AG09309 (cell line): Measurements from ENCODE around the gene MPZL2.

Source experiments
- DNase-seq: peaks from one replicate; pipeline ENCODE4 v3.0.0-alpha.2; 2010; ENCODE audit warnings: low read depth
- H3K4me3 ChIP-seq: 2 replicates; pipeline ENCODE4 v1.5.1; 2011; ENCODE audit warnings: mild to moderate bottlenecking, low read depth, low read length, moderate library complexity; ENCODE audit not compliant: control insufficient read depth
- TF ChIP-seq, protein P1 (sequence below): IDR thresholded peaks from 2 replicates; pipeline ENCODE4 v1.5.1; 2011; ENCODE audit warnings: mild to moderate bottlenecking, low read depth, low read length, inconsistent platforms; ENCODE audit not compliant: insufficient read depth, control insufficient read depth; ENCODE audit errors: missing control alignments

MPZL2 gene

DNA sequence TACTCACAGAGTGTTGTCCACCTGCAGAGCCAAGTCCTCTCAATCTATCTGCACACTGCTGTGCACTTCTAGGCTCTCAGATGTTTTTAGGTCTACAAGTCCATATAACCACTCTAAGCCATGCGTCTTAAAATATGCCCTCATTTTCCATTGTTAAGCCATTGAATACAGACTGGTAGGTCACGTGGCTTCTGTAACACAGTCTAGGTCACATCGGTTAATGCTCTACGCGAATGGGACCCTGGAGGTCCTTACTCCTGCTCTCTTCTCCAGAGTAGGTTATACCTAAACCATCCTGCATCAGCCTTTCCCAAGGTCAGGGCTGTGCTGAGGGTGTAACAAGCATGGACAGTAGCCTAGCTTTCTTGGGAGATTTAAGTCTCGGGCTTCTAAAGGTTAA is 40.1 kb downstream of the MPZL2 start:
- no peak for DNase-seq
- no peak overlapping the region for H3K4me3 ChIP-seq
- TF ChIP-seq, protein P1, sequence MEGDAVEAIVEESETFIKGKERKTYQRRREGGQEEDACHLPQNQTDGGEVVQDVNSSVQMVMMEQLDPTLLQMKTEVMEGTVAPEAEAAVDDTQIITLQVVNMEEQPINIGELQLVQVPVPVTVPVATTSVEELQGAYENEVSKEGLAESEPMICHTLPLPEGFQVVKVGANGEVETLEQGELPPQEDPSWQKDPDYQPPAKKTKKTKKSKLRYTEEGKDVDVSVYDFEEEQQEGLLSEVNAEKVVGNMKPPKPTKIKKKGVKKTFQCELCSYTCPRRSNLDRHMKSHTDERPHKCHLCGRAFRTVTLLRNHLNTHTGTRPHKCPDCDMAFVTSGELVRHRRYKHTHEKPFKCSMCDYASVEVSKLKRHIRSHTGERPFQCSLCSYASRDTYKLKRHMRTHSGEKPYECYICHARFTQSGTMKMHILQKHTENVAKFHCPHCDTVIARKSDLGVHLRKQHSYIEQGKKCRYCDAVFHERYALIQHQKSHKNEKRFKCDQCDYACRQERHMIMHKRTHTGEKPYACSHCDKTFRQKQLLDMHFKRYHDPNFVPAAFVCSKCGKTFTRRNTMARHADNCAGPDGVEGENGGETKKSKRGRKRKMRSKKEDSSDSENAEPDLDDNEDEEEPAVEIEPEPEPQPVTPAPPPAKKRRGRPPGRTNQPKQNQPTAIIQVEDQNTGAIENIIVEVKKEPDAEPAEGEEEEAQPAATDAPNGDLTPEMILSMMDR: no peak

DNA sequence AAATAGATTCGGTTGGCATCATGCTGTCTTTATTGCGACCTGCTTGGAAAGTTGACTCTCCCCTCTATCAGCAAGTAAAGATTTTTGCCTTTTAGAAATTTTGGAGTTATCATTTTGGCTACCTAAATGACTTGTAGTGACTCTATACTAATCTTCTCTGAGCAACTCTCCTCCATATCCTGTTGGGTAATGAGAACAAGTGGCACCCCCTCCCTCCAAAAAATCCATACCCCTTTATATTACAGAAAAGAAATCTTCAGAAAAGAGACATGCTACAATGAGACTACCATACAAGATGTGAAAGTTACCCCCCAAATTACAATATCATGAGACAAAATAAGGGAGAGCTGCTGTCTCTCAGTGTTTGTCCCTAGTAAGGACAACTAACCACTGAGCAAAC is 40.5 kb downstream of the MPZL2 start:
- H3K4me3 ChIP-seq: no peak overlapping the region
- no peak for DNase-seq
- TF ChIP-seq, protein P1: no peak

DNA sequence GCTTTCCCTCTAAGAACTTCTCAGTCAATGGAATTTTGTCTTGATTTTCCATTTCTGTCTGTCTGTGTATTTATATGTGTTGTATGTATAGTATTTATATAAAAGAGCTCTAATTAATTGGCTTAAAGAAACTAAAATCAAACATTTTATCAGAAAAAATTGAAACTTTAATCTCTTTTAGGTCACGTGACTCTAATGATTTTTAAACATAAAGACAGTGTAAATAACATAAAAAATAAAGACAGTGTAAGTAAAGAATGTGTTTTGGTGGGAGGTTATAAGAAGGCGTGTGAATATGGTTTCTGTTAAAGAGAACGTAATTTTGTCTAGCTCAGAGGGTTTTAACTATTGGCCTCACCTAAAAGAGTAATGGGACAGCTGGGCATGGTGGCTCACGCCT is 41.7 kb downstream of the MPZL2 start:
- no peak overlapping the region for H3K4me3 ChIP-seq
- no peak for DNase-seq
- TF ChIP-seq, protein P1: no peak

DNA sequence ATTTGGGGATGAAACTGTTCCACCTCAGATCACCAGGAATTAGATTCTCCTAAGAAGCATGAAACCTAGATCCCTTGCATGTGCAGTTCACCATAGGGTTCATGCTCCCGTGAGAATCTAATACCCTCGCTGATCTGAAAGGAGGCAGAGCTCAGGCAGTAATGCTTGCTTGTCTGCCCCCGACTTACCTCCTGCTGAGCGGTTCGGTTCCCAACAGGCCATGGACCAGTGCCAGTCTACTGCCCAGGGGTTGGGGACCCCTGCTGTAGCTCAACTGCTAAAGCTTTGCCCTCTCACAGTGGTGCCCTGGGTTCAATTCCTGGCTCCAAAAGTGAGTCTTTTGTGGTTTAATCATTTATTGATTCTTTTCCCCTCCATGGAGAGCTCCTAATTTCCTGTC is 42.7 kb downstream of the MPZL2 start:
- H3K4me3 ChIP-seq: no peak overlapping the region
- no peak for DNase-seq
- TF ChIP-seq, protein P1: no peak

DNA sequence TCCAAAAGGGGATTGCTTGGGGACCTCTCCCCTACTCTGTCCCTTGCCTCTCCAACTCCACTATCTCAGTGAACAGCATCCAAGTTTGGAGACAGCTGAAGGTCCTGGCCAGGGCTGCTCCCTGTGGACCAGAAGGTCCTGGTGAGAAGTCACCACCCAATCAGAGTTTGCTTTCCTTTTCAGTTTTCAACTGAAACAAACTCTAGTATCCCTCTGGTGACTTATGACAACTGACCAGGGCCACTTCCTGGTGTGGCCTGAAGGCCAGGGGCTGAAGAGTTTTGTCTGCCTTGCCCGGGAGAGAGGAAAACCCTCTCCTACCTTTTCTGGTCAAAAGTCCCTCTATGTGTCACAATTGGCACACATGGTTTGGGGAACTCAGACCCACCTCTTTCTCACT is 44.4 kb downstream of the MPZL2 start:
- TF ChIP-seq, protein P1: no peak
- no peak overlapping the region for H3K4me3 ChIP-seq
- DNase-seq: no peak

DNA sequence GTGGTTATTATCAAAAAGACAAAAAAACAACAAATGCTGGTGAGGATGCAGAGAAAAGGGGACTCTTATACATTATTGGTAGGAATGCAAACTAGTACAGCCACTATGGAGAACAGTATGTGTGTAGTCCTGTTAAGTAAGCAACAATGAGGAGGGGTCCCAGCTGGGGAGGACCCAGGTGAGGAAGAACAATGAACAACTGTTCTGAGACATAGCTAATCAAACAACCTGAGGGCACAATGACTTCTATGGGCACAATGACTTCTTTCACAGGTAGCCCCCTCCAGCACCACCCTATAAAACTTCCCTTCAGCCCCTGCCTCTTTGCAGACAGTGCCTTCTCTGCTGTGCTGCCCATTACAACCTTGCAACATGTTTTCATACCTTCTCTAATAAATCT is 44.9 kb downstream of the MPZL2 start:
- TF ChIP-seq, protein P1: no peak
- DNase-seq: no peak
- no peak overlapping the region for H3K4me3 ChIP-seq

DNA sequence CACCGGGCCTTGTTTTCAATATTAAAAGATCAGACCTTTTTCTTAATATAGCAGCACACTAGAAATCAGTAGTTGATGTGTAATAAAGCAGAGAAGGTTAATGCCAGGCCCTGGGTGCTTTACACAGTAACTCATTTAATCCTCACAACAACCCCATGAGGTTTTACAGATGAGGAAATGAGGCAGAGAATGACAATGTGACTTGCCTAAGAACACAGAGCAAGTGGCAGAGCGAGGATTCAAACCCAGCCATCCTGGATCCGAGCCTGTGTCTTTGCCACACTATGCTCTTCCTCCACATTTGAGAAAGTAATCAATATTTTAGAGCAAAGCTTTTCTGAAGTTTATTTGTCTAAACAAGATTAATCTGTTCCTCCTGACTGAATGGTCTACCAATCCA is 46.5 kb downstream of the MPZL2 start:
- DNase-seq: no peak
- no peak overlapping the region for H3K4me3 ChIP-seq
- TF ChIP-seq, protein P1: no peak
